Right cardiac atrium (tissue), 5 donors: ENCODE measurements around the gene KLLN. TPM values are rescaled to one million over a fixed set of nuclear protein-coding genes. Genes with fewer than 3 reads are reported as not detected.
"Not testable (repeated sequence)": the region's sequence is repeated elsewhere in the genome, so short reads cannot be mapped to it uniquely, and the experiment has no call there.

Experiments used
- ATAC-seq, 2 donors: fragments of 200-7000 bp; cut with Tn5 transposase; one replicate each; pipeline versions ENCODE4 v1.8.0 to v1.9.1; 2020; ENCODE audit warnings: moderate library complexity in 2 of 2, mild to moderate bottlenecking in 1 of 2
- DNase-seq, 3 donors: peaks; one replicate each; pipeline ENCODE4 v3.0.0-alpha.2; 2020
- H3K27ac ChIP-seq: one replicate; pipeline ENCODE4 v1.5.1; 2013; ENCODE audit warnings: mild to moderate bottlenecking, low read length, control low read depth, moderate library complexity
- H3K27me3 ChIP-seq: one replicate; pipeline ENCODE4 v1.6.1; 2013; ENCODE audit not compliant: control insufficient read depth, insufficient read depth
- H3K4me1 ChIP-seq: one replicate; pipeline ENCODE4 v1.6.1; 2013; ENCODE audit warnings: low read length; ENCODE audit not compliant: control insufficient read depth, insufficient read depth
- H3K4me3 ChIP-seq: one replicate; pipeline ENCODE4 v1.5.1; 2013; ENCODE audit warnings: low read length, control low read depth
- H3K9me3 ChIP-seq: one replicate; pipeline ENCODE4 v1.6.1; 2013; ENCODE audit warnings: low read length; ENCODE audit not compliant: control insufficient read depth
- WGBS: extraction: QIAGEN DNeasy Blood & Tissue Kit; methylation state at CpG from one replicate; pipeline ENCODE4 v1.1.7; 2013; 5-methylcytosine and 5-hydroxymethylcytosine counted together
- intact Hi-C, 4 donors: fragments of 100-400 bp; cut with DNase I; formaldehyde crosslinking; loops; one replicate each; pipeline versions ENCODE4 v1.11.0 to v1.14.0; 2022 to 2023
- polyA plus RNA-seq: library from polyadenylated mRNA; stranded (reverse); fragments of 200-250 nt; gene quantifications from one replicate; pipeline ENCODE4 v1.2.3, GENCODE V29; 2013
- total RNA-seq, 4 donors: library from RNA; stranded (reverse); fragmentation: NEBNext Ultra II Directional; extraction: Animal tissue kit (Norgen Biotek cat#: 25700); gene quantifications; one replicate each; pipeline ENCODE4 v1.2.1, GENCODE V29; 2021
- donor health status: healthy with polysubstance abuse.
- donor health status: DM: no; HTN: yes; CAD: no.
- donor health status: DM: no; HTN: no; CAD: no.
- donor health status: DM: no; HTN: yes; CAD: no; lungs with severe emphysema.
- donor health status: DM: yes; HTN: yes; CAD: no.

KLLN gene
- total and polyA plus RNA-seq, 5 donors, result 0.29 to 0.93 (median 0.46) TPM

DNA sequence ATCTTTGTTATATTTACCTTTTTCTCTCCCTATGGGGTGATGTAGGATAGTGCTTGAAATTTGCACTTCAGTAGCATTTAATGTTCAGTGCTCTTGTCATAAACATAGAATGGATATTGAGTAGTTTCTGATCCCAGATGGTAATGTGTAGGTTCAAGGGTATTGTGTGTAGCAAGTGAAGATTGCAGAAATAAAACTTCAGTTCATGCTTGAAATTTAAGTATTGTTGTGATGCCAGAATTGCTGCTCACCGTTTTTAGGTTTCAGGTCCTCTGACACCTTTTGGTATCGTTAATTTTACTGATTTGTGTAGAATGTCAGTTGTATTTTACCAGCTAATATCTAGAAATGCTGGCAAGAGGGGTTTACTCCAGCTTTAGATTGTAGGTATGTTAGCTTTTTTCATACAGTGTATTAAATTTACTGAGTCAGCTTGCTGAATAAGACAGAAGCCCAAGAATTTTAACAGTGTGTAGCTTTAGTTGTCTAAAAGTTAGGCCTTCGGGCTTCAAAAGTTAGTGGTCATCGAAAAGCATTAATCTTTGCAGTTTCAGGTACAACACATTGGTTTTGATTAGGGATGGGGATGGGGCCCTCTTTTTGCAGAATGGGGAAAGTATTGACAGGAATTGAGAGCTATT is 2.0 kb upstream of the KLLN start:
- Histone ChIP-seq H3K9me3 (no peaks in the 10 kb centered on the region), H3K4me1 (no peaks in the 10 kb centered on the region), H3K27me3 (no peaks in the 10 kb centered on the region), H3K27ac (no peak overlapping the region), H3K4me3 (peak overlapping the region; percentile 77)
- intact Hi-C loops, result loop anchor here in 2 of 4 donors (5.0 to 10.0 kb wide), 3 partner anchors 249 to 522 kb away; no protein-coding TSS in a partner anchor
- 2% methylated on average over 4 of the region's 4 CpGs for WGBS
- no peak for DNase-seq
- ATAC-seq, result no peak

DNA sequence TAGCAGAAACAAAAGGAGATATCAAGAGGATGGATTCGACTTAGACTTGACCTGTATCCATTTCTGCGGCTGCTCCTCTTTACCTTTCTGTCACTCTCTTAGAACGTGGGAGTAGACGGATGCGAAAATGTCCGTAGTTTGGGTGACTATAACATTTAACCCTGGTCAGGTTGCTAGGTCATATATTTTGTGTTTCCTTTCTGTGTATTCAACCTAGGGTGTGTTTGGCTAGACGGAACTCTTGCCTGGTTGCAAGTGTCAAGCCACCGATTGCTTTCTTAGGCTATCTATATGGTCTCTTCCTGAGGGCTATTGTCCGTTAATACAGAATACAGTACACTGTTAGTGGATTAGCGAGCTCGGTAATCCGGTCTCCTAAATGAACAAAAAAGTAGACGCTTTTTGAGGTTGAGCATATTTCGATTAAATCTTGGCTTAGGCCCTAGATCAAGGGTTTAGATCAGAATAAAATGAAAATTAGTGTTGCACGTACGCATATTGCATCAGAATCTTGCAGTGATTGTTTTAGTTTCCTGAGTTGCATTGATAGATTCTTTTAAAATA is 1.2 kb upstream of the KLLN start:
- intact Hi-C loops, result loop anchor here in 3 of 4 donors (5.0 to 10.0 kb wide), 5 partner anchors 250 to 523 kb away; no protein-coding TSS in a partner anchor
- Histone ChIP-seq H3K27me3 (no peaks in the 10 kb centered on the region), H3K27ac (peak overlapping the region; percentile 91), H3K9me3 (no peaks in the 10 kb centered on the region), H3K4me1 (no peaks in the 10 kb centered on the region), H3K4me3 (peak overlapping the region; percentile 77)
- DNase-seq (no peak), ATAC-seq (no peak)
- under 1% methylated on average over 16 of the region's 16 CpGs for WGBS

- not testable (repeated sequence) for H3K4me1 ChIP-seq, H3K9me3 ChIP-seq, ATAC-seq, H3K27me3 ChIP-seq
- DNase-seq, result peak; percentile 31 to 74 (median 74)
- Histone ChIP-seq H3K4me3 (peak overlapping the region; percentile 77), H3K27ac (peak overlapping the region; percentile 99)
- intact Hi-C loops, result loop anchor here in 2 of 4 donors (5.0 to 10.0 kb wide), 5 partner anchors 251 to 523 kb away; no protein-coding TSS in a partner anchor
- under 1% methylated on average over 47 of the region's 47 CpGs for WGBS
These were observed 690 bp upstream of the KLLN start for GRCh38 chr10:87863951-87864495.

DNA sequence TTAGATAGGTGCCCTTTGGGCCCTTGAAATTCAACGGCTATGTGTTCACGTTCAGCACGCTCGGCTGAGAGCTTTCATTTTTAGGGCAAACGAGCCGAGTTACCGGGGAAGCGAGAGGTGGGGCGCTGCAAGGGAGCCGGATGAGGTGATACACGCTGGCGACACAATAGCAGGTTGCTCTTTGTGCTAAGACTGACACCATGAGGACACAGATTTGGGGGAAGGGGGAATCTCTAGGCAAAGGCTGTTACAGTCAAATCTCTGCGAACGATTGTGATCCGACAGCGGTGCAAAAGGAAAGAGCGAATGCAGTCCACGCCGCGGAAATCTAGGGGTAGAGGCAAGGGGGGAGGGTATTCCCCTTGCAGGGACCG is 667 bp downstream of the KLLN start:
- intact Hi-C loops, result loop anchor here in 2 of 4 donors (5.0 to 10.0 kb wide), 5 partner anchors 252 to 525 kb away; no protein-coding TSS in a partner anchor
- WGBS, result under 1% methylated on average over 21 of the region's 21 CpGs
- ATAC-seq (peak; percentile 2 to 19), DNase-seq (no peak)
- Histone ChIP-seq H3K9me3 (no peaks in the 10 kb centered on the region), H3K27ac (peak overlapping the region; percentile 99), H3K4me1 (no peaks in the 10 kb centered on the region), H3K27me3 (no peaks in the 10 kb centered on the region), H3K4me3 (peak overlapping the region; percentile 77)

GRCh38 chr10:87861953-87862678 is 1.2 kb downstream of the KLLN start:
- H3K27me3 ChIP-seq, result no peaks in the 10 kb centered on the region
- DNase-seq (peak; percentile 98 to 99 (median 98)), ATAC-seq (peak; percentile 93 to 95)
- no peaks in the 10 kb centered on the region for H3K4me1 ChIP-seq
- no peaks in the 10 kb centered on the region for H3K9me3 ChIP-seq
- H3K27ac ChIP-seq, result peak overlapping the region; percentile 99
- intact Hi-C loops, result loop anchor here in 2 of 4 donors (5.0 to 10.0 kb wide), 5 partner anchors 253 to 525 kb away; no protein-coding TSS in a partner anchor
- whole genome bisulfite sequencing, result under 1% methylated on average over 57 of the region's 57 CpGs
- H3K4me3 ChIP-seq, result peak overlapping the region; percentile 77

DNA sequence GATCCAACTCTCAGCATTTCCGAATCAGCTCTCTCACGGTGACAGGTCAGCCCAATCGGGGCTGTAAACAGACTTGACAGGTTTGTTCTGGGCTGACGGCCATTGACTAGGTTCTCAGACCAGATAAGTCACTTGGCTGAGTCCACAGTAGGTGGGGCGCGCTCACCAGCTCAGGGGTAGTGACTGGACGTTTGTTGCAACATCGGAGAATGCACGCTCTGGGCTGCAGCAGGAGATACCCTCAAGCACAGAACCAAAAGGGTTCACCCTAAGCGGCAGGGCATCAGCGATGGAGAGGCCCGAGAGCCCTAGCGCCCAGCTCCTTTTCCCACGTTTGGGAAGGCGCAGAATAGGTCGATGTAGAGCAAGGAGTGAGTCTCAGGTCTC is 1.8 kb downstream of the KLLN start:
- WGBS, result 5% methylated on average over 16 of the region's 16 CpGs
- ATAC-seq, result peak; percentile 73 to 80

GRCh38 chr10:87860816-87861403 is 2.4 kb downstream of the KLLN start:
- WGBS, result 61% methylated on average over 4 of the region's 4 CpGs
- Histone ChIP-seq H3K27ac (no peak overlapping the region), H3K27me3 (no peaks in the 10 kb centered on the region), H3K4me1 (no peaks in the 10 kb centered on the region), H3K4me3 (no peak overlapping the region), H3K9me3 (no peaks in the 10 kb centered on the region)
- intact Hi-C loops, result loop anchor here in 2 of 4 donors (5.0 to 10.0 kb wide), 5 partner anchors 254 to 526 kb away; no protein-coding TSS in a partner anchor
- no peak for DNase-seq
- ATAC-seq, result no peak

More for the DNA sequence above, 1.8 kb downstream of the KLLN start:
- H3K27me3 ChIP-seq, result no peaks in the 10 kb centered on the region
- no peaks in the 10 kb centered on the region for H3K9me3 ChIP-seq
- H3K4me1 ChIP-seq, result no peaks in the 10 kb centered on the region
- peak overlapping the region; percentile 70 for H3K27ac ChIP-seq
- peak overlapping the region; percentile 77 for H3K4me3 ChIP-seq
- peak; percentile 85 to 92 (median 90) for DNase-seq
- intact Hi-C loops, result loop anchor here in 2 of 4 donors (5.0 to 10.0 kb wide), 5 partner anchors 253 to 526 kb away; no protein-coding TSS in a partner anchor

DNA sequence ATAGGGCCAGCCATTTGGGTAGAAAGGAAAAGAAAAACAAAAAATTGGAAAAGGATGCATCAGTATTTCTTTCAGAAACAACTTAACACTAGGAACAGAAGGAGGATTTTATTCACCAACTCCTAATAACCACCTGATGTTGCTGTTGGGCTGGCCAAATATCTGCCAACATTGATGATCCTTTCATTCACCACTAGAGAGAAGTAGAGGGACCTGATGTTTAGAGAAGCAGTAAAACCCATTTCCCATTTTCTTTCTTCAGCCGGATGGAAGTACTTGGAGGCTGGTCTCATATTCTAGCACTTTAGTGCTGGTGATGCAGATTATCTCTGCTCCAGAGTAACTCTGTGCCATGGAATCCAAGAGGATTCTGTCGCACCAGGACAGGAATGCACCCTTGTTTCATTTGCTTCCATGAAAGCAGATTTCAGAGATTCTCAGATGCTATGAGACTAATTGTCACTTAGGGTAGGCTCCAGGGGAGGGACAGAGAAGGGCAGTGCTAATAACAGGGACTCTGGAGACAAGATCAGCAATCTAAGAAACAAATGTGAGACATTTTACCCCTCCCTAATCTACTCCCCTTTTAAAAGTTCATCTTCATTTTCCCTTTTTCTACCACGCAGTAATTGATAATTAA is 3.1 kb downstream of the KLLN start:
- intact Hi-C loops, result loop anchor here in 2 of 4 donors (5.0 to 10.0 kb wide), 5 partner anchors 255 to 527 kb away; no protein-coding TSS in a partner anchor
- ATAC-seq, result no peak
- DNase-seq, result no peak
- no peaks in the 10 kb centered on the region for H3K4me1 ChIP-seq
- peak overlapping the region; percentile 25 for H3K27ac ChIP-seq
- no peaks in the 10 kb centered on the region for H3K9me3 ChIP-seq
- H3K4me3 ChIP-seq, result no peak overlapping the region
- no peaks in the 10 kb centered on the region for H3K27me3 ChIP-seq
- 27% methylated on average over 3 of the region's 3 CpGs for WGBS

DNA sequence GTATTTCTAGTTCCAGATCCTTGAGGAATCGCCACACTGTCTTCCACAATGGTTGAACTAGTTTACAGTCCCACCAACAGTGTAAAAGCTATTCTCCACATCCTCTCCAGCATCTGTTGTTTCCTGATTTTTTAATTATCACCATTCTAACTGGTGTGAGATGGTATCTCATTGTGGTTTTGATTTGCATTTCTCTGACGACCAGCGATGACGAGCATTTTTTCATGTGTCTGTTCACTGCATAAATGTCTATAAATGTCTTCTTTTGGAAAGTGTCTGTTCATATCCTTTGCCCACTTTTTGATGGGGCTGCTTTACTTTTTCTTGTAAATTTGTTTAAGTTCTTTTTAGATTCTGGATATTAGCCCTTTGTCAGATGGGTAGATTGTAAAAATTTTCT is 7.7 kb downstream of the KLLN start:
- ATAC-seq, H3K27ac ChIP-seq, H3K9me3 ChIP-seq, H3K27me3 ChIP-seq, H3K4me3 ChIP-seq, H3K4me1 ChIP-seq, DNase-seq: not testable (repeated sequence)
- 90% methylated on average over 4 of the region's 4 CpGs for WGBS
- intact Hi-C loops, result loop anchor here in 3 of 4 donors (10.0 kb wide), 3 partner anchors 259 to 699 kb away; no protein-coding TSS in a partner anchor

- not testable (repeated sequence) for H3K27ac ChIP-seq, H3K9me3 ChIP-seq, ATAC-seq, H3K4me3 ChIP-seq, H3K27me3 ChIP-seq, DNase-seq, H3K4me1 ChIP-seq
- WGBS, result 86% methylated on average over 5 of the region's 5 CpGs
- intact Hi-C loops, result loop anchor here in 3 of 4 donors (10.0 kb wide), 3 partner anchors 260 to 700 kb away; no protein-coding TSS in a partner anchor
These were observed 8.1 kb downstream of the KLLN start for GRCh38 chr10:87855247-87855646.
